GM12878 (cell line): ENCODE measurements around the gene TLX2. TPM values are rescaled to one million over a fixed set of nuclear protein-coding genes. Genes with fewer than 3 reads are reported as not detected.

Source experiments
- ATAC-seq: fragments of 200-7000 bp; cut with Tn5 transposase; 3 replicates; pipeline ENCODE4 v1.9.1; 2020; ENCODE audit warnings: mild to moderate bottlenecking, moderate library complexity
- BruUV-seq: library from RNA; stranded (reverse); fragments of 400-500 nt; replicated peaks from 2 replicates; lab custom pipeline; 2021; lab: Mats Ljungman, UMichigan
- CTCF ChIA-PET: fragments of 300-600 bp; sonication (Branson Sonifier 250); formaldehyde crosslinking; extraction: SDS; loops from one replicate; lab custom pipeline; 2021; ENCODE audit warnings: inconsistent platforms; lab: Yijun Ruan, JAX
- POLR2A ChIA-PET: fragments of 350-600 bp; formaldehyde crosslinking; extraction: SDS; loops from one replicate; lab custom pipeline; 2021; ENCODE audit warnings: inconsistent platforms; lab: Charles Lee
- RAD21 ChIA-PET: fragments of 300-600 bp; sonication (Branson Sonifier 250); formaldehyde crosslinking; loops from one replicate; lab custom pipeline; 2023; ENCODE audit warnings: antibody characterized with exemption; ENCODE audit not compliant: unreplicated experiment; lab: Charles Lee
- SMC1A ChIA-PET: fragments of 300-600 bp; sonication (Branson Sonifier 250); formaldehyde crosslinking; loops from one replicate; lab custom pipeline; 2023; ENCODE audit not compliant: unreplicated experiment, uncharacterized antibody; lab: Charles Lee
- DNase-seq: peaks from one replicate; pipeline ENCODE4 v3.0.0-alpha.2; 2011; ENCODE audit warnings: low read depth, low spot score
- FAIRE-seq: peaks from 3 replicates; lab custom pipeline; 2011; peaks lifted over from hg19 to GRCh38; lab: Jason Lieb, UNC
- H2AFZ ChIP-seq: 2 replicates; pipeline ENCODE4 v1.6.0; 2011; ENCODE audit warnings: low read depth, low read length, control low read depth; ENCODE audit not compliant: control insufficient read depth
- H3K27ac ChIP-seq: 2 replicates; pipeline ENCODE4 v1.5.1; 2011; ENCODE audit warnings: control low read depth; ENCODE audit not compliant: control insufficient read depth, insufficient read depth
- H3K27me3 ChIP-seq, 2 experiments: replicated peaks in 1 of 2; 2 replicates each; pipeline versions ENCODE4 v1.6.0 to v1.6.1; 2011; ENCODE audit warnings: low read length in 1 of 2; ENCODE audit not compliant: control insufficient read depth in 2 of 2, insufficient read depth in 2 of 2
- H3K36me3 ChIP-seq, 2 experiments: 2 replicates each; pipeline ENCODE4 v1.5.1; 2011; ENCODE audit warnings: low read length in 1 of 2; ENCODE audit not compliant: control insufficient read depth in 2 of 2, insufficient read depth in 2 of 2
- H3K4me1 ChIP-seq: 2 replicates; pipeline ENCODE4 v1.6.1; 2011; ENCODE audit warnings: mild to moderate bottlenecking, low read length, moderate library complexity, mixed read lengths; ENCODE audit not compliant: control insufficient read depth, insufficient read depth
- H3K4me2 ChIP-seq: 2 replicates; pipeline ENCODE4 v1.6.0; 2011; ENCODE audit warnings: control low read depth; ENCODE audit not compliant: control insufficient read depth, insufficient read depth
- H3K4me3 ChIP-seq: fragments of 200-600 bp; sonication (generic); 2 replicates; pipeline ENCODE4 v1.5.1; 2016
- H3K79me2 ChIP-seq: 2 replicates; pipeline ENCODE4 v1.6.0; 2011; ENCODE audit warnings: low read length; ENCODE audit not compliant: control insufficient read depth, insufficient read depth
- H3K9ac ChIP-seq: 2 replicates; pipeline ENCODE4 v1.8.0; 2011; ENCODE audit warnings: low read length, control low read depth, mixed read lengths; ENCODE audit not compliant: control insufficient read depth, insufficient read depth
- H3K9me3 ChIP-seq: replicated peaks from 3 replicates; pipeline ENCODE4 v1.5.1; 2011; ENCODE audit warnings: mild to moderate bottlenecking, low read length; ENCODE audit not compliant: control insufficient read depth, insufficient read depth
- H4K20me1 ChIP-seq: 2 replicates; pipeline ENCODE4 v1.6.0; 2011; ENCODE audit not compliant: control insufficient read depth, insufficient read depth
- ASH2L ChIP-seq: fragments of 300-600, 200-600 bp; sonication (generic); IDR thresholded peaks from 2 replicates; pipeline ENCODE4 v1.6.1; 2017; ENCODE audit warnings: low read depth, mild to moderate bottlenecking, borderline replicate concordance
- EZH2 ChIP-seq: IDR thresholded peaks from 2 replicates; pipeline ENCODE4 v1.6.1; 2012; ENCODE audit warnings: low read depth, mild to moderate bottlenecking, control low read depth, inconsistent platforms, low read length, borderline replicate concordance; ENCODE audit not compliant: control insufficient read depth
- HCFC1 ChIP-seq: fragments of 150-350 bp; IDR thresholded peaks from 2 replicates; pipeline ENCODE4 v1.6.1; 2014; ENCODE audit warnings: low read length
- HDGF ChIP-seq: fragments of 450-650 bp; IDR thresholded peaks from 2 replicates; pipeline ENCODE4 v1.6.1; 2016; ENCODE audit warnings: antibody characterized with exemption
- MXI1 ChIP-seq: fragments of 150-350 bp; IDR thresholded peaks from 2 replicates; pipeline ENCODE4 v1.6.1; 2011; ENCODE audit warnings: low read depth, mild to moderate bottlenecking, inconsistent platforms, low read length, improper control_type of control experiment
- NRF1 ChIP-seq: conservative IDR thresholded peaks from 2 replicates; pipeline ENCODE4 v1.6.1; 2011; ENCODE audit warnings: mild to moderate bottlenecking, low read depth, low read length, improper control_type of control experiment
- RB1 ChIP-seq: fragments of 450-650 bp; formaldehyde crosslinking; IDR thresholded peaks from 2 replicates; pipeline ENCODE4 v1.6.1; 2017; ENCODE audit warnings: mild to moderate bottlenecking, borderline replicate concordance
- REST ChIP-seq: IDR thresholded peaks from 2 replicates; pipeline ENCODE4 v1.6.1; 2012; ENCODE audit warnings: mild to moderate bottlenecking, low read depth, low read length
- SREBF1 ChIP-seq: IDR thresholded peaks from 2 replicates; pipeline ENCODE4 v1.6.1; 2012; ENCODE audit warnings: mild to moderate bottlenecking, low read length
- ZNF622 ChIP-seq: fragments of 450-650 bp; IDR thresholded peaks from 2 replicates; pipeline ENCODE4 v1.6.1; 2017; ENCODE audit warnings: mild to moderate bottlenecking, inconsistent platforms
- WGBS: methylation state at CpG from one replicate; pipeline ENCODE4 v1.1.6; 2016; ENCODE audit warnings: low lambda C conversion rate; ENCODE audit not compliant: insufficient replicate concordance, insufficient coverage; ENCODE audit errors: missing lambda C conversion rate; 5-methylcytosine and 5-hydroxymethylcytosine counted together
- in situ Hi-C: fragments of 300-500 bp; cut with MboI; formaldehyde crosslinking; loops from 9 replicates; pipeline ENCODE4 v1.14.3; 2018; ENCODE audit warnings: mixed read lengths
- intact Hi-C: fragments of 100-400 bp; cut with micrococcal nuclease; formaldehyde crosslinking; loops from one replicate; pipeline ENCODE4 v1.14.2; 2022; ENCODE audit not compliant: unreplicated experiment
- polyA plus RNA-seq, 11 experiments: library from polyadenylated mRNA; depleted of rRNA in 4 of 11; unstranded in 6 of 11; stranded (reverse) in 5 of 11; fragments of >200 nt; fragmentation: Nextera tagmentation in 4 of 11; fragmentation: Illumina TruSeq in 1 of 11; extraction: Ambion mirVana in 4 of 11; extraction: Trizol in 1 of 11; gene quantifications; 1 replicate in 1 of 11; 2 replicates in 10 of 11; pipeline versions ENCODE4 v1.2.1 to v1.2.3, GENCODE V29; 2011 to 2016; ENCODE audit warnings: inconsistent platforms in 2 of 11, missing spikeins in 2 of 11, low read depth in 1 of 11
- total RNA-seq, 4 experiments: library from RNA; depleted of rRNA in 3 of 4; stranded (reverse); fragments of >200 nt in 3 of 4; fragmentation: Illumina TruSeq in 1 of 4; extraction: Trizol in 1 of 4; gene quantifications; 2 replicates each; pipeline versions ENCODE4 v1.2.1 to v1.2.3, GENCODE V29; 2013 to 2021
- TF ChIP-seq, protein P1 (sequence below): fragments of 450-650 bp; IDR thresholded peaks from 2 replicates; pipeline ENCODE4 v1.6.1; 2017; ENCODE audit warnings: mild to moderate bottlenecking, low read depth, inconsistent platforms; ENCODE audit not compliant: poor library complexity, severe bottlenecking
- TF ChIP-seq, protein P2 (sequence below): fragments of 450-650 bp; IDR thresholded peaks from 2 replicates; pipeline ENCODE4 v1.6.1; 2018; ENCODE audit warnings: borderline replicate concordance, mild to moderate bottlenecking; ENCODE audit not compliant: partially characterized antibody

Gene TLX2
- total and polyA plus RNA-seq, 10 of the 15 experiments (the other 5 are each of a cell fraction or from before 2014, with no cell fraction given) = 0.06 to 5.5 (median 3.6) TPM; not detected in 1

- TF ChIP-seq REST (no peak), ZNF622 (no peak)
- TF ChIP-seq, all 136 proteins: peak for 0
These were observed 20.7 kb upstream of the TLX2 start (continued) for GRCh38 chr2:74493546-74493945.

DNA sequence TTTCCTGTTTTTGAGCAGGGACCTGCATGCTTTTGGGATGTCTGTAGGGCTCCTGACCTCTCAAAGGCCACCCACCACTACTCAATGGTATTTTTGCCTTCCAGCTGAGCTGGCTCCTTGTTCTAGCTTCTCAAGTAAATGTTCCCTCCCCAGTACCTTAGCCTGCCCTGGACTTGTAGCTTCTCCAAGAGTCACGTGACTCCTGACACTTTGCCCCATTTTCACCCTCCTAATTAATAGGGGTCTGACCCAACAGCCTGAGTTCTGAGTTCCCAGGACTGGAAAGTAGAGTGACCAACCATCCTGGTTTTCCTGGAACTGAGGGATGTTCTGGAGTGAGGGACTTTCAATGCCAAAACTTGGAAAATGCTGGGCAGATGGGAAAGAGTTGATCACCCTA lies 18.8 kb upstream of the TLX2 start:
- ChIA-PET POLR2A (no interaction called here), RAD21 (no interaction called here), CTCF (interaction anchor here (0.6 to 19.4 kb wide), 4 partner anchors 12 to 234 kb away, joined by 3 to 280 read pairs (median 3); partner anchors contain the start of genes CCDC142, PCGF1 and TTC31), SMC1A (interaction anchor here (1.0 kb wide), 1 partner anchor 37 kb away, joined by 3 read pairs; no protein-coding TSS in a partner anchor)
- no peak overlapping the region for H3K9ac ChIP-seq
- peaks cover 11 to 16% of the 10 kb centered on the region in 2 experiments; a peak in 3 of 4 replicates for H3K27me3 ChIP-seq
- WGBS = 100% methylated on average over 1 of the region's 1 CpG
- no peaks in the 10 kb centered on the region for H3K79me2 ChIP-seq
- peaks cover 12 to 13% of the 10 kb centered on the region in 2 experiments; a peak in 3 of 4 replicates for H3K36me3 ChIP-seq
- DNase-seq = no peak
- FAIRE-seq = no peak
- no TSS peak for BruUV-seq
- H3K27ac ChIP-seq = no peak overlapping the region
- H4K20me1 ChIP-seq = no peaks in the 10 kb centered on the region
- H3K4me3 ChIP-seq = no peak overlapping the region
- H3K9me3 ChIP-seq = no peaks in the 10 kb centered on the region
- no peak overlapping the region for H2AFZ ChIP-seq
- intact Hi-C loops = no loop called here
- ATAC-seq = no peak
- H3K4me2 ChIP-seq = no peak overlapping the region
- H3K4me1 ChIP-seq = peaks cover 6% of the 10 kb centered on the region; the same call in 1 of the 2 replicates
- TF ChIP-seq MXI1 (no peak), RB1 (no peak), EZH2 (no peak), ASH2L (no peak), HCFC1 (no peak), SREBF1 (no peak), NRF1 (no peak), HDGF (no peak)
- TF ChIP-seq, protein P1, sequence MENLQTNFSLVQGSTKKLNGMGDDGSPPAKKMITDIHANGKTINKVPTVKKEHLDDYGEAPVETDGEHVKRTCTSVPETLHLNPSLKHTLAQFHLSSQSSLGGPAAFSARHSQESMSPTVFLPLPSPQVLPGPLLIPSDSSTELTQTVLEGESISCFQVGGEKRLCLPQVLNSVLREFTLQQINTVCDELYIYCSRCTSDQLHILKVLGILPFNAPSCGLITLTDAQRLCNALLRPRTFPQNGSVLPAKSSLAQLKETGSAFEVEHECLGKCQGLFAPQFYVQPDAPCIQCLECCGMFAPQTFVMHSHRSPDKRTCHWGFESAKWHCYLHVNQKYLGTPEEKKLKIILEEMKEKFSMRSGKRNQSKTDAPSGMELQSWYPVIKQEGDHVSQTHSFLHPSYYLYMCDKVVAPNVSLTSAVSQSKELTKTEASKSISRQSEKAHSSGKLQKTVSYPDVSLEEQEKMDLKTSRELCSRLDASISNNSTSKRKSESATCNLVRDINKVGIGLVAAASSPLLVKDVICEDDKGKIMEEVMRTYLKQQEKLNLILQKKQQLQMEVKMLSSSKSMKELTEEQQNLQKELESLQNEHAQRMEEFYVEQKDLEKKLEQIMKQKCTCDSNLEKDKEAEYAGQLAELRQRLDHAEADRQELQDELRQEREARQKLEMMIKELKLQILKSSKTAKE = no peak
- TF ChIP-seq, protein P2, sequence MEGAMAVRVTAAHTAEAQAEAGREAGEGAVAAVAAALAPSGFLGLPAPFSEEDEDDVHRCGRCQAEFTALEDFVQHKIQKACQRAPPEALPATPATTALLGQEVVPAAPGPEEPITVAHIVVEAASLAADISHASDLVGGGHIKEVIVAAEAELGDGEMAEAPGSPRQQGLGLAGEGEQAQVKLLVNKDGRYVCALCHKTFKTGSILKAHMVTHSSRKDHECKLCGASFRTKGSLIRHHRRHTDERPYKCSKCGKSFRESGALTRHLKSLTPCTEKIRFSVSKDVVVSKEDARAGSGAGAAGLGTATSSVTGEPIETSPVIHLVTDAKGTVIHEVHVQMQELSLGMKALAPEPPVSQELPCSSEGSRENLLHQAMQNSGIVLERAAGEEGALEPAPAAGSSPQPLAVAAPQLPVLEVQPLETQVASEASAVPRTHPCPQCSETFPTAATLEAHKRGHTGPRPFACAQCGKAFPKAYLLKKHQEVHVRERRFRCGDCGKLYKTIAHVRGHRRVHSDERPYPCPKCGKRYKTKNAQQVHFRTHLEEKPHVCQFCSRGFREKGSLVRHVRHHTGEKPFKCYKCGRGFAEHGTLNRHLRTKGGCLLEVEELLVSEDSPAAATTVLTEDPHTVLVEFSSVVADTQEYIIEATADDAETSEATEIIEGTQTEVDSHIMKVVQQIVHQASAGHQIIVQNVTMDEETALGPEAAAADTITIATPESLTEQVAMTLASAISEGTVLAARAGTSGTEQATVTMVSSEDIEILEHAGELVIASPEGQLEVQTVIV = no peak
- in situ Hi-C loops = no loop called here
